GM12872 (cell line): ENCODE results near the gene ZNF160.

ENCODE experiments used
- CTCF ChIP-seq: IDR thresholded peaks from 3 replicates; pipeline ENCODE4 v1.5.1; 2011; ENCODE audit warnings: low read depth, mild to moderate bottlenecking, low read length, moderate library complexity; ENCODE audit not compliant: insufficient read depth

Gene ZNF160

GRCh38 chr19:53130506-53130905 lies 27.3 kb upstream of the ZNF160 start:
- no peak for TF ChIP-seq CTCF

GRCh38 chr19:53123400-53123799 lies 20.2 kb upstream of the ZNF160 start:
- TF ChIP-seq CTCF: no peak

- TF ChIP-seq CTCF: no peak
These were observed 9.1 kb upstream of the ZNF160 start for GRCh38 chr19:53112286-53112685.

- no peak for TF ChIP-seq CTCF
These were observed 6.3 kb upstream of the ZNF160 start for GRCh38 chr19:53109527-53109926.

- TF ChIP-seq CTCF: no peak
These were observed 427 bp downstream of the ZNF160 start for GRCh38 chr19:53102756-53103233.

GRCh38 chr19:53102206-53102755 lies 941 bp downstream of the ZNF160 start:
- TF ChIP-seq CTCF: no peak

GRCh38 chr19:53101518-53101917 lies 1.7 kb downstream of the ZNF160 start:
- TF ChIP-seq CTCF: no peak
